ENCODE results near the gene MAPK9.

DNA sequence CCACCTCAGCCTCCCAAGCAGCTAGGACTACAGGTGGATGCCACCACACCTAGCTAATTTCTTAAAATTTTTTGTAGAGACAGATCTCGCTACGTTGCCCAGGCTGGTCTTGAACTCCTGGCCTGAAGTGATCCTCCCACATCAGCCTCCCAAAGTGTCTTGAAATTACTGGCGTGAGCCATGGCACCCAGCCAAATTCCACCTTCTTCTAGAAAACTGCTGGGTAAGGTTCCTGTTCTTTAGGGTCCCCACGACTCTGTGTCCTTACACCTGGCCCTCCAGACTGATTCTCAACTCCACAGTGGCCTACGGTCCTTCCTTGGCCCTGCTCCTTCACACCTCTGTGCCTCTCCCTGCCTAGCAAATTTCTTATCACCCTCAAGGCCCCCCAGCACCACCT lies 1.9 kb downstream of the MAPK9 start:
- TF ChIP-seq CTCF (IDR thresholded peaks at IDR 0.05) = no peak
- TF ChIP-seq POLR2A (IDR thresholded peaks at IDR 0.05) = no peak

Measured in right lobe of liver (tissue), 4 donors.